Kidney epithelial cell (primary cell): Measurements from ENCODE around the gene RUSF1. TPM values are rescaled to one million over a fixed set of nuclear protein-coding genes. Genes with fewer than 3 reads are reported as not detected.
"Not testable (repeated sequence)": the region's sequence is repeated elsewhere in the genome, so short reads cannot be mapped to it uniquely, and the experiment has no call there.

Experiments used
- DNase-seq: peaks from one replicate; pipeline ENCODE4 v3.0.0-alpha.2; 2010; ENCODE audit warnings: low read depth
- H3K27me3 ChIP-seq: 2 replicates; pipeline ENCODE4 v1.6.0; 2011; ENCODE audit warnings: low read length; ENCODE audit not compliant: control insufficient read depth, insufficient read depth
- H3K36me3 ChIP-seq: 2 replicates; pipeline ENCODE4 v1.5.1; 2011; ENCODE audit warnings: low read length; ENCODE audit not compliant: control insufficient read depth, insufficient read depth
- H3K4me3 ChIP-seq: 2 replicates; pipeline ENCODE4 v1.5.1; 2011; ENCODE audit warnings: low read depth, mild to moderate bottlenecking, control low read depth, low read length
- total RNA-seq: library from RNA; depleted of rRNA; stranded (reverse); fragments of >200 nt; gene quantifications from 2 replicates; pipeline ENCODE4 v1.2.3, GENCODE V29; 2015
- TF ChIP-seq, protein P1 (sequence below): IDR thresholded peaks from 2 replicates; pipeline ENCODE4 v1.5.1; 2011; ENCODE audit warnings: mild to moderate bottlenecking, moderate library complexity, low read length, control low read depth, inconsistent platforms; ENCODE audit not compliant: insufficient read depth, poor library complexity, severe bottlenecking

The RUSF1 gene
- total RNA-seq, 1 donor from 2014 or later, result 54.0 TPM

DNA sequence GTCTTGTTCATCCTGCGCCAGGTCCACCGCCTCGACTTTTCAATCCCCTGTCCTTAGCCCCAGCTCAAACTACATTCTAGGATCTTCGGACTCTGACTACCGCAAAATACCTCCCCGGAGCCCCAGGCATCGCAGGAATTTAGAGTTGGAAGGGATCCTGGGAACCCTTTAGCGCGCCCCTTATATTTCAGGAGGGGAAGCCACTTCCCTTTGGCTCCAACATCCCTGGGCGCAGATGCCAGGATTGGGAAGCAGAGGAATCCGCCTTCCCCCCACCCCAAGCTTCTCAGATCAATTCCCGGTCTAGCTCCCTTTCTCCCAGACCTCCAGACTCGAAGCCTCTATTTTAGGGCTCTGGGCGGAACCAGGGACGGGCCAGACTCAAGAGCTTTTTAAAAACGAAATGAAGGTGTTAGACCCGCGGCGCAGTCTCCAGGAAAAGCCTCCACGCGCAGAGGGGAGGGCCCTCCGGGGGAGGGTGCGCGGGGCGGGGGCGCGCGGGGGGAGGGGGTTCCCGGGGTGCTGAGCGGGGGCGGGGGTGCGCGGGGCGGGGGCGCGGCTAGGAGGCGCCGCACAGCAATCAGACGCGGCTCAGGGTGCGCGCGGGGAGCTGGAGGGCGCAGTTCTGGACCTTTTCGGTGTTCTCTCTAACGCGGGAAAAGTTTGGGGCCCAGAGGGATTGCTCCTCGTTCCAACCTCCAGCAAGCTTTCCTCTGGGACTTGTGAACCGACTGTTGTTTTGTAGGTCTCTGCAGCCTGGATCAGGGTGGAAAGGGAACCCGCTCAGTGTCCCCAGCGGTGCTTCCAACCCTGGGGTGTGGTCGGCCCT lies 21.1 kb upstream of the RUSF1 start:
- TF ChIP-seq, protein P1, sequence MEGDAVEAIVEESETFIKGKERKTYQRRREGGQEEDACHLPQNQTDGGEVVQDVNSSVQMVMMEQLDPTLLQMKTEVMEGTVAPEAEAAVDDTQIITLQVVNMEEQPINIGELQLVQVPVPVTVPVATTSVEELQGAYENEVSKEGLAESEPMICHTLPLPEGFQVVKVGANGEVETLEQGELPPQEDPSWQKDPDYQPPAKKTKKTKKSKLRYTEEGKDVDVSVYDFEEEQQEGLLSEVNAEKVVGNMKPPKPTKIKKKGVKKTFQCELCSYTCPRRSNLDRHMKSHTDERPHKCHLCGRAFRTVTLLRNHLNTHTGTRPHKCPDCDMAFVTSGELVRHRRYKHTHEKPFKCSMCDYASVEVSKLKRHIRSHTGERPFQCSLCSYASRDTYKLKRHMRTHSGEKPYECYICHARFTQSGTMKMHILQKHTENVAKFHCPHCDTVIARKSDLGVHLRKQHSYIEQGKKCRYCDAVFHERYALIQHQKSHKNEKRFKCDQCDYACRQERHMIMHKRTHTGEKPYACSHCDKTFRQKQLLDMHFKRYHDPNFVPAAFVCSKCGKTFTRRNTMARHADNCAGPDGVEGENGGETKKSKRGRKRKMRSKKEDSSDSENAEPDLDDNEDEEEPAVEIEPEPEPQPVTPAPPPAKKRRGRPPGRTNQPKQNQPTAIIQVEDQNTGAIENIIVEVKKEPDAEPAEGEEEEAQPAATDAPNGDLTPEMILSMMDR, result no peak
- DNase-seq, result no peak

DNA sequence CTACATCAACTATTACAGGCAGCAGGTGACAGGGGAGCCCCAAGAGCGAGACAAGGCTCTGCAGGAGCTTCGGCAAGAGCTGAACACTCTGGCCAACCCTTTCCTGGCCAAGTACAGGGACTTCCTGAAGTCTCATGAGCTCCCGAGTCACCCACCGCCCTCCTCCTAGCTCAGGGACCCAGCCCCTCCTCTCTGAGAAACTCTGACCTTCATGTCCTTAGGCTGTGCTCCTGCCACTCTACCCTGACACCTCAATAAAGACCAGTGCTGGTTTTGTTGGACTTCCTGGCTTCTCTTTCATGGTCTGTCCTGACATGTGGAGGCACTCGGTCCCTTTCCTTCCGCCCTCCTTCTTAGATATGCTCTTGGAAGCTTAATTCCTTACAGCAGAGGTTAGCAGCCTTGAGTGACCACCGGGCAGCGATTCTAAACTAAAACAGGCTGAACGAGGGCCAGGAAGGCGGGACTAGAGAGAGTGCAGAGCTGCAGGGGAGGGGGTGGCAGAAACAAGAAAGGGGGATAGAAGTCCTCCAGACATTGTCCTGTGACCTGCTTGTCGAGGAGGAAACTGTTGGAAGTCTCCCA lies 20.4 kb upstream of the RUSF1 start:
- TF ChIP-seq, protein P1, result no peak
- Histone ChIP-seq H3K27me3 (peaks cover 26% of the 10 kb centered on the region), H3K36me3 (no peaks in the 10 kb centered on the region), H3K4me3 (no peak overlapping the region)
- no peak for DNase-seq

More for the DNA sequence above, 21.1 kb upstream of the RUSF1 start:
- Histone ChIP-seq H3K4me3 (no peak overlapping the region), H3K36me3 (no peaks in the 10 kb centered on the region), H3K27me3 (peaks cover 26% of the 10 kb centered on the region)

DNA sequence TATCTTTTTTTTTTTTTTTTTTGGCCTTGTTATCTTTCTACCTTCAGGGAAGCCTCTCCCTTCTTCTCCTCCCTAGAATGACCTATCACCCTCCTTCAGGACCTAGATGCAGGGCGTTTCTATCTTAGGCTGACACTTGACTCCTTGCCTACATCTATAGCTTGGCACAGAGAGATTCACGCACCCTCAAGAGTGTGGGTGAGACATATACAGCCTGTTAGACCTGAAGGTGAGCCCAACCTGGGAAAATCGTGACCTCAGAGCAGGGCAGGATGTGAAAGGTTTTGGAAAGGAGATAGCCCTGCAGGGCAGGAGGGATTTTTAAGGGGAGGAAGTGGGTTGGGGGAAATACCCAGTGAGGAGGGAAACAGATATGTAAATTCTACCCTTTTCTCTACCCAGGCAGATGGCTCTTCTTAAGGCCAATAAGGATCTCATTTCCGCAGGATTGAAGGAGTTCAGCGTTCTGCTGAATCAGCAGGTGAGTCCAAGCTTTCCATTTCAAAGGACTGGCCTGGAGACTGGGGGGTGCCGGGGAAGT lies 19.6 kb upstream of the RUSF1 start, which contains the start of gene AHSP:
TSS of gene AHSP (plus strand) at position 167 of the 541 bp plus-strand sequence. CDS start at position 407, 240 bp downstream.
- no peaks in the 10 kb centered on the region for H3K36me3 ChIP-seq
- TF ChIP-seq, protein P1, result no peak
- no peak within 1 kb of the TSS for H3K4me3 ChIP-seq
- no peak for DNase-seq
- H3K27me3 ChIP-seq, result peaks cover 26% of the 10 kb centered on the region

DNA sequence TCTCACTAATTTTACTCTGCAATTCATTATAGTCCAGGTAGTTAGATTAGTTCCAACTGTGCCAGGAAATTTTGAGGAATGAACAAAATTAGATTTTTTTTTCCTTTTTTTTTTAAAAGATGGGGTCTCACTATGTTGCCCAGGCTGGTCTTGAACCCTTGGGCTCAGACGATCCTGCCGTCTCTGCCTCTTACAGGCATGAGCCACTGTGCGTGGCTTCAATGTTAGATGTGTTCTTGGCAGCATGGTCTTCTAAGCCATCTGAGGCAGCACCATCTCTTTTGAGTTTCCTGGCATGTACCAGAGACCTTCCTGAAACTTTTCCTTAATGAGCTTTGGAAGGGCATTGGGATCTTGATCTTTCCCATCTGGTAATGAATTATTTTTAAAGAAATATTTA lies 16.9 kb upstream of the RUSF1 start:
- H3K36me3 ChIP-seq, result no peaks in the 10 kb centered on the region
- TF ChIP-seq, protein P1, result no peak
- peaks cover 23% of the 10 kb centered on the region for H3K27me3 ChIP-seq
- DNase-seq, result no peak
- no peak overlapping the region for H3K4me3 ChIP-seq

DNA sequence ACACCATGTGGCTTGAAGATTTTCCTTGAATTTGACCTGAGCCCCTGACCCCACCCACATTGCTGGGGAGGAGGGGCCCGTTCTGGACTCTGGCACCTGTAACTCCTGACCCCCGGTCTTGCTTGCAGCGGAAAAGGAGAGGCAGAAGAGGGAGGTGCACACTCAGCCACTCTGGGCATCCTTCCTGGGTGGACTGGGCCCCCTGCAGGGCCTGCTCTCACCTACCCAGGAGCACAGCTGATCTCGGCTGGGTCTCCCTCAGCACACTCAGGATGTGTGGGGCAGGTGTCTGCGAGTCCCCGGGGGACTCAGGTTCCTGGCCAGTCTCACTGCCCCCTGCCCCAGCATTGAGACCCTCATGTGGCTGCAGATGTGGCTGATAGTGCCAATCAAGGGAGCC lies 15.6 kb upstream of the RUSF1 start:
- not testable (repeated sequence) for H3K36me3 ChIP-seq, DNase-seq, H3K4me3 ChIP-seq
- H3K27me3 ChIP-seq, result peaks cover 11% of the 10 kb centered on the region

DNA sequence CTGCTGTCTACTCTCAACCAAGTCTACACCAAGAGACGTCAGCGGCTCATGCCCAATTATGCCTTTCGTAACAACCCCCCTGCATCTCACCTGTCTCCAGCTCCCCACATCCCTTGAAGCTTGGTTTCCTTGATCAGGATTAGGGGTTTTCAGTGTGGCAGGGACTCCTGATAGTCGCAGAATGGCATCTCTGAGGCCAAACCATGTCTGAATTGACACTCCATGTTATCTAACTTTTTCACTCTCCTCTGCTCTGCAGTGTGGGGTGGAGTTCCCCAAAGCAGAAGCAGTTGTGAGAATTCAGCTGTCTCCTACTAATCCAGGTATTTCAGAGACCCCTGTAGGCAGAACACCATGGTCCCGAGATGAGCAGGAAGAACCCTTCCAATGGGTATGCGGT lies 13.9 kb upstream of the RUSF1 start:
- no peak for DNase-seq
- Histone ChIP-seq H3K4me3 (no peak overlapping the region), H3K36me3 (no peaks in the 10 kb centered on the region), H3K27me3 (no peaks in the 10 kb centered on the region)
- TF ChIP-seq, protein P1, result no peak
